Neutrophil (primary cell): ENCODE data around the gene MTA2.

Experiments used
- H3K27ac ChIP-seq: fragments of 200-600 bp; sonication (generic); 2 replicates; pipeline ENCODE4 v1.5.1; 2016; ENCODE audit warnings: mild to moderate bottlenecking, moderate library complexity
- H3K27me3 ChIP-seq: fragments of 200-600 bp; sonication (generic); 2 replicates; pipeline ENCODE4 v1.6.0; 2016; ENCODE audit warnings: mild to moderate bottlenecking
- H3K36me3 ChIP-seq: fragments of 200-600 bp; sonication (generic); 2 replicates; pipeline ENCODE4 v1.5.1; 2017
- H3K4me1 ChIP-seq, 2 experiments: fragments of 200-600 bp in 1 of 2; sonication (generic) in 1 of 2; 1 replicate in 1 of 2; 2 replicates in 1 of 2; pipeline versions ENCODE4 v1.5.1 to v1.6.1; 2013 to 2016; ENCODE audit warnings: low read depth in 1 of 2, low read length in 1 of 2, mild to moderate bottlenecking in 1 of 2, moderate library complexity in 1 of 2; ENCODE audit not compliant: control insufficient read depth in 1 of 2, insufficient read depth in 1 of 2
- H3K4me3 ChIP-seq, 2 experiments: fragments of 200-600 bp in 1 of 2; sonication (generic) in 1 of 2; 1 replicate in 1 of 2; 2 replicates in 1 of 2; pipeline ENCODE4 v1.5.1; 2013 to 2016; ENCODE audit warnings: low read depth in 1 of 2, low read length in 1 of 2, mild to moderate bottlenecking in 1 of 2, moderate library complexity in 1 of 2
- H3K9me3 ChIP-seq: fragments of 200-600 bp; sonication (generic); 2 replicates; pipeline ENCODE4 v1.5.1; 2016
- TF ChIP-seq, protein P1 (sequence below): fragments of 200-600 bp; sonication (generic); IDR thresholded peaks from 2 replicates; pipeline ENCODE4 v1.5.1; 2016; ENCODE audit warnings: antibody characterized with exemption

The MTA2 gene

DNA sequence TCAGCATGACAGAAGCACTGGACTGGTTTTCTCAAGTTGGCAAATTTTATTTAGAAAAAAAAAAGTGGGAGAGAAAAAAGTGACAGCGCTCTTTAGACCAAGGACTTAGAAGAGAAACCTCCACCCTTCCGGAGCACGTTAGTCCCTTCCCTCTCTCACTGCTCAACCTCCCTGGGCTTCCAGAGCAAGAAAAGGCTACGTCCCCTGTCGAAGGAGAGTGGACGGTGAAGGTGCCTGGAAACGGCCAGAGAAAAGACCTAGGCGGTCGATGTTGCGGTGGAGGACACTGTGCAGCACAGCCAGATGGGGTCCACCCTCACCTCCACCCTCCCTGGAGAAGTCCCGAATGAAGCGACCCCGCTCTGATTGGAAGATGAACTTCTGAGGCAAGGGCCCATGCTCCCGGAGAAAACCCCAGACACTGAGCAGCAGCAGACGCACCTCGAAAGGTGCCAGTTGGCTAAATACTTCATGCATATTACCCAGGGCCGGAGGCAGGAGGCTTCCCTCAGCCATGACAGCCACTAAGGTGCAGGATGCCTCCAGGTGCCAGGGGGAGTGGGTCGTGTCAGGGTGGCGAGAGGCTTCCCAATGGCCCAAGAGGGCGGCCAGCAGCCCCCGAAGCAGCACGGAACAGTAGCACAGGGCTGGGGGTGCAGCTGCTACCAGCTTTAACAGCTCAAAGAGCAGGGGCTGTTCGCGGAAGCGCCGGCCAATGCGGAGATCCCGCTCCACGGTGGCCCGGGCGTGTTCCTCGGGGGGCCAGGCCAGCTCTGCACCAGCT is 45.4 kb upstream of the MTA2 start:
- H3K36me3 ChIP-seq = peaks cover 26% of the 10 kb centered on the region
- H3K4me3 ChIP-seq = peak overlapping the region; percentile 81 to 88
- TF ChIP-seq, protein P1, sequence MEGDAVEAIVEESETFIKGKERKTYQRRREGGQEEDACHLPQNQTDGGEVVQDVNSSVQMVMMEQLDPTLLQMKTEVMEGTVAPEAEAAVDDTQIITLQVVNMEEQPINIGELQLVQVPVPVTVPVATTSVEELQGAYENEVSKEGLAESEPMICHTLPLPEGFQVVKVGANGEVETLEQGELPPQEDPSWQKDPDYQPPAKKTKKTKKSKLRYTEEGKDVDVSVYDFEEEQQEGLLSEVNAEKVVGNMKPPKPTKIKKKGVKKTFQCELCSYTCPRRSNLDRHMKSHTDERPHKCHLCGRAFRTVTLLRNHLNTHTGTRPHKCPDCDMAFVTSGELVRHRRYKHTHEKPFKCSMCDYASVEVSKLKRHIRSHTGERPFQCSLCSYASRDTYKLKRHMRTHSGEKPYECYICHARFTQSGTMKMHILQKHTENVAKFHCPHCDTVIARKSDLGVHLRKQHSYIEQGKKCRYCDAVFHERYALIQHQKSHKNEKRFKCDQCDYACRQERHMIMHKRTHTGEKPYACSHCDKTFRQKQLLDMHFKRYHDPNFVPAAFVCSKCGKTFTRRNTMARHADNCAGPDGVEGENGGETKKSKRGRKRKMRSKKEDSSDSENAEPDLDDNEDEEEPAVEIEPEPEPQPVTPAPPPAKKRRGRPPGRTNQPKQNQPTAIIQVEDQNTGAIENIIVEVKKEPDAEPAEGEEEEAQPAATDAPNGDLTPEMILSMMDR = no peak
- H3K27ac ChIP-seq = peak overlapping the region; percentile 77
- H3K4me1 ChIP-seq = peaks cover 14 to 20% of the 10 kb centered on the region in 2 experiments
- H3K27me3 ChIP-seq = no peaks in the 10 kb centered on the region
- no peaks in the 10 kb centered on the region for H3K9me3 ChIP-seq

DNA sequence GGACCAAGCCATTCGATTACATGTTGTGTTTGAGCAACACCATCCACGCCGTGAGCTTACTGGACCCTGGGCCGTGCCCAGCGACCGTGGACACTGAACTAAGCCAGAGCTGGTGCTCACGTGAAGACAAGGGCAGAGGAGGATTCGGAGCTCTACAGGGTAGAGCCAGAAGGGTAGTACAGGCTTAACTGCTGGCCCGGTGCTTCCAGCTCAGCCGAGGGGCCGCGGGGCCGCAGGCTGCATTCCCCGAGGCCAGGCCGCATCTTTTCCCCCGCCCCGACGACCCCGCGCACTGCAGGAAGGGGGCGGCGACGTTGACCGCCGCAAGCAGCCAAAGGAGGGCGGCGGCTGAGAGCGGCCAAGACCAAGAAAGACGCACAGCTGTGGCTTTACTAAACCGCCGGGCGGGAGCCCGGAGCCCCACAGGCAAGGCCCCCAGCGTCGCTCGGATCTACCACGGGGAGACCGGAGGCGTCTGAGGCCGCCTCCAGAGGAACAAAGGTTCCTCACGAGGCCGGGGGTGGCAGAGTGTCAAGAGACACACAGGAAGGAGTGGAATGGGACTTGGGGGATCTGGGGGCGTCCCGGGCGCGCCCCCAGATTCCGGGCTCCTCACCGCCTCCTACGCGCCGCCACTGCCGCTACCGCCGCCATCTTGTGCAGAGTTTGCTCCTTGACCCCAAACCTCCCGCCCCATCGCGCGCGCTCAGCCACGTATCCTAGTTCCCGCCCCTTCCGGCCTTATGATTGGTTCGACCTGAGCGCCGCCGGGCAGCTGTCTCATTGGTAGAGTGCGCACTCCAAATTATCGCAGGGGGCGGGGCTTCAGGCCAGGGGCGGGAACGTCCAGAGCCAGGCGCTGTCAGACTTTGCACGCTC is 44.5 kb upstream of the MTA2 start, which contains the start of gene GANAB:
TSS of gene GANAB (minus strand) at position 668 of the 879 bp plus-strand sequence. CDS start at position 654, 14 bp downstream.
- peaks cover 14 to 16% of the 10 kb centered on the region in 2 experiments for H3K4me1 ChIP-seq
- no peaks in the 10 kb centered on the region for H3K27me3 ChIP-seq
- TF ChIP-seq, protein P1 = peak; percentile 46
- H3K27ac ChIP-seq = peak within 1 kb of the TSS; percentile 77
- no peaks in the 10 kb centered on the region for H3K9me3 ChIP-seq
- peaks cover 26% of the 10 kb centered on the region for H3K36me3 ChIP-seq
- H3K4me3 ChIP-seq = peak within 1 kb of the TSS; percentile 81 to 88

DNA sequence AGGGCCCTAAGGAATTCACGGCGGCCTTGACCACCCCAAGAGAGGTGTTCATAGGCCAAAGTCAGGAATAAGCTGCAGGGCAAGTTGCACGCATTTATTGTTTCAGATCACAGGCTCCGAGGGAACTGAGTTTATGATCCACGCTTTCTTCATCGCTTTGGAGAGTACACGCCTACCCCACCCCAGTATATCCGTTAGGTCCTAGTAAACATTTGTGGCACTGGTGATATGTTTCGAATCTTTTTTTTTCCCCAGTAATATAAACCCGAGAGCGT is 43.9 kb upstream of the MTA2 start:
- H3K36me3 ChIP-seq = peaks cover 26% of the 10 kb centered on the region
- no peaks in the 10 kb centered on the region for H3K9me3 ChIP-seq
- TF ChIP-seq, protein P1 = no peak
- H3K4me1 ChIP-seq = peaks cover 14 to 16% of the 10 kb centered on the region in 2 experiments
- peak overlapping the region; percentile 77 for H3K27ac ChIP-seq
- peak overlapping the region; percentile 81 to 88 for H3K4me3 ChIP-seq
- H3K27me3 ChIP-seq = no peaks in the 10 kb centered on the region

DNA sequence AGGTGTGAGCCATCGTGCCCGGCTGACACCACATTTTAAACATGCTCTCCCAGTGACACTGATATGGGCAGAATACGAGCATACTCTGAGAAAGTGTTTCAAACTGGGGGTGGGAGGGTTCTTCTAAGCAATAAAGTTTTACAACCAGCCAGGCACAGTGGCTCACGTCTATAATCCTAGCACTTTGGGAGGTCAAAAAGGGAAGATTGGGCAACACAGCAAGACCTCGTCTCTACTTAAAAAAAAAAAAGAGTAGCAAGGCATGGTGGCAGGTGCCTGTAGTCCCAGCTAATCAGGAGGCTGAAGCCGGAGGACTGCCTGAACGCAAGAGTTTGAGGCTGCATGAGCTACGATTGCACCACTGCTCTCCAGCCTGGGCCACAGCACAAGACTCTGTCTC is 42.6 kb upstream of the MTA2 start:
- no peaks in the 10 kb centered on the region for H3K27me3 ChIP-seq
- TF ChIP-seq, protein P1 = no peak
- H3K4me3 ChIP-seq = no peak overlapping the region
- no peaks in the 10 kb centered on the region for H3K9me3 ChIP-seq
- H3K27ac ChIP-seq = no peak overlapping the region
- H3K4me1 ChIP-seq = peaks cover 14 to 16% of the 10 kb centered on the region in 2 experiments
- H3K36me3 ChIP-seq = peaks cover 21% of the 10 kb centered on the region

DNA sequence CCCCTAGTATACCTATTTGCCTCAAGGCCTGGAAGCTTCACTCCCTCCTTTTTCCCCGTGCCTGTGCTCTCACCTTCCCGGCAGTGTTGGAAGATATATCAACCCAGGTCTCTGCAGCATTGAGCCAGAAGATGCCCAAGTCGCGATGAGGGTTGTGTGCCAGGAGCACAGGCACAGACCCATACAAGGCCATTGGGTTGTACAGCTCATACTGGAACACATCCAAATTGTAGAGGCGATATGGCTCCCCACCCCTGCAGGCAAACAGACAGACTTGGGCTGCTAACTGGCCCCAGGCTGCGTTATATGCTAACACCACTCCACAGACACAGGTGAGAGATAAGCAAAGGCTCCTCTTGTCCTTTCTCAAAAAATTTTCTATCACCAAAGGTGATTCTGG is 30.8 kb upstream of the MTA2 start:
- peaks cover 80% of the 10 kb centered on the region for H3K36me3 ChIP-seq
- no peaks in the 10 kb centered on the region for H3K9me3 ChIP-seq
- no peaks in the 10 kb centered on the region for H3K4me1 ChIP-seq
- TF ChIP-seq, protein P1 = no peak
- no peaks in the 10 kb centered on the region for H3K27me3 ChIP-seq
- no peak overlapping the region for H3K27ac ChIP-seq
- H3K4me3 ChIP-seq = no peak overlapping the region
